Vagina (tissue), 2 donors: Measurements from ENCODE around the gene TK2. TPM values are rescaled to one million over a fixed set of nuclear protein-coding genes. Genes with fewer than 3 reads are reported as not detected.

ENCODE experiments used
- DNase-seq, 2 donors: peaks; one replicate each; pipeline ENCODE4 v3.0.0-alpha.2; 2017; ENCODE audit errors: extremely low spot score in 2 of 2
- H3K27ac ChIP-seq: fragments of 200-600 bp; sonication (generic); one replicate; pipeline ENCODE4 v1.5.1; 2019
- H3K27me3 ChIP-seq: fragments of 200-600 bp; sonication (generic); one replicate; pipeline ENCODE4 v1.5.1; 2019
- H3K36me3 ChIP-seq, 2 donors: fragments of 200-600 bp; sonication (generic); one replicate each; pipeline ENCODE4 v1.5.1; 2017 to 2019
- H3K4me1 ChIP-seq: fragments of 200-600 bp; sonication (generic); one replicate; pipeline ENCODE4 v1.5.1; 2019
- H3K4me3 ChIP-seq, 2 donors: fragments of 200-600 bp; sonication (generic); 1 replicate in 1 of 2; 2 replicates in 1 of 2; pipeline ENCODE4 v1.5.1; 2016 to 2019
- H3K9me3 ChIP-seq: fragments of 200-600 bp; sonication (generic); one replicate; pipeline ENCODE4 v1.5.1; 2019
- POLR2A ChIP-seq, 2 donors: fragments of 450-650 bp; IDR thresholded peaks; one replicate each; pipeline ENCODE4 v1.6.1; 2017; ENCODE audit warnings: antibody characterized with exemption in 2 of 2, mild to moderate bottlenecking in 2 of 2, moderate library complexity in 2 of 2
- POLR2AphosphoS5 ChIP-seq, 2 donors: sonication (generic); formaldehyde crosslinking; IDR thresholded peaks; one replicate each; pipeline ENCODE4 v1.9.0; 2017; ENCODE audit warnings: antibody characterized with exemption in 2 of 2, mild to moderate bottlenecking in 2 of 2, low read depth in 1 of 2; ENCODE audit not compliant: insufficient read depth in 1 of 2
- intact Hi-C: fragments of 100-400 bp; cut with DNase I; formaldehyde crosslinking; loops from one replicate; pipeline ENCODE4 v1.15.1; 2023
- small RNA-seq: library from RNA; depleted of rRNA; stranded (forward); fragments of <200 nt; gene quantifications from one replicate; pipeline ENCODE3, GENCODE V24; 2016
- total RNA-seq: library from RNA; depleted of rRNA; stranded (reverse); fragments of >200 nt; gene quantifications from one replicate; pipeline ENCODE4 v1.2.3, GENCODE V29; 2016
- TF ChIP-seq, protein P1 (sequence below), 3 experiments: fragments of 450-650 bp in 2 of 3; fragments of 200-600 bp in 1 of 3; sonication (generic) in 1 of 3; IDR thresholded peaks; one replicate each; pipeline ENCODE4 v1.5.1; 2017 to 2019; ENCODE audit warnings: antibody characterized with exemption in 3 of 3, mild to moderate bottlenecking in 2 of 3, moderate library complexity in 2 of 3

TK2 gene
- total RNA-seq, 1 donor from 2014 or later, result 43.2 TPM

DNA sequence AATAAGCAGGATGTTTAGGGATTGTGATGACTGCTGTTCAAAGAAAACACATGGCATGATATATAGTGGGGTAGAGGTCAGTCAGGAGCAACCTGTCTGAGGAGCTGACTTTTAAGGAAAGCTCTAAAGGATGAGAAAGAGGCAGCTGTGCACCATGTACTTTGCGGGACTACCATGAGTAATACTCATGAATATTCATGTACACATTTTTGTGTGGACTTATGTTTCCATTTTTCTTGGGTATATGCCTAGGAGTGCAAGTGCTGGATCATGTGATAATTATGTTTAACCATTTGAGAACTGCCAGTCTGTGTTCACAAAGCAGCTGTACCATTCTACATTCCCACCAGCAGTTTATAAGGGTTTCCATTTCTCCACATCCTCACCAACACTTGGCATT, 87.0 kb downstream of the TK2 start:
- TF ChIP-seq POLR2AphosphoS5 (IDR thresholded peaks at IDR 0.05; ENCODE audit: insufficient read depth in 1 of 2, low read depth in 1 of 2), result no peak
- no peak for TF ChIP-seq POLR2A (IDR thresholded peaks at IDR 0.05)
- TF ChIP-seq, protein P1, sequence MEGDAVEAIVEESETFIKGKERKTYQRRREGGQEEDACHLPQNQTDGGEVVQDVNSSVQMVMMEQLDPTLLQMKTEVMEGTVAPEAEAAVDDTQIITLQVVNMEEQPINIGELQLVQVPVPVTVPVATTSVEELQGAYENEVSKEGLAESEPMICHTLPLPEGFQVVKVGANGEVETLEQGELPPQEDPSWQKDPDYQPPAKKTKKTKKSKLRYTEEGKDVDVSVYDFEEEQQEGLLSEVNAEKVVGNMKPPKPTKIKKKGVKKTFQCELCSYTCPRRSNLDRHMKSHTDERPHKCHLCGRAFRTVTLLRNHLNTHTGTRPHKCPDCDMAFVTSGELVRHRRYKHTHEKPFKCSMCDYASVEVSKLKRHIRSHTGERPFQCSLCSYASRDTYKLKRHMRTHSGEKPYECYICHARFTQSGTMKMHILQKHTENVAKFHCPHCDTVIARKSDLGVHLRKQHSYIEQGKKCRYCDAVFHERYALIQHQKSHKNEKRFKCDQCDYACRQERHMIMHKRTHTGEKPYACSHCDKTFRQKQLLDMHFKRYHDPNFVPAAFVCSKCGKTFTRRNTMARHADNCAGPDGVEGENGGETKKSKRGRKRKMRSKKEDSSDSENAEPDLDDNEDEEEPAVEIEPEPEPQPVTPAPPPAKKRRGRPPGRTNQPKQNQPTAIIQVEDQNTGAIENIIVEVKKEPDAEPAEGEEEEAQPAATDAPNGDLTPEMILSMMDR (IDR thresholded peaks at IDR 0.05), result no peak
- no peaks in the 10 kb centered on the region for H3K4me1 ChIP-seq
- DNase-seq, result no peak
- intact Hi-C loops, result no loop called here
- no peaks in the 10 kb centered on the region for H3K27me3 ChIP-seq
- no peak overlapping the region for H3K4me3 ChIP-seq
- H3K27ac ChIP-seq, result no peak overlapping the region
- H3K9me3 ChIP-seq, result peaks cover 5% of the 10 kb centered on the region
- H3K36me3 ChIP-seq, result no peaks in the 10 kb centered on the region

DNA sequence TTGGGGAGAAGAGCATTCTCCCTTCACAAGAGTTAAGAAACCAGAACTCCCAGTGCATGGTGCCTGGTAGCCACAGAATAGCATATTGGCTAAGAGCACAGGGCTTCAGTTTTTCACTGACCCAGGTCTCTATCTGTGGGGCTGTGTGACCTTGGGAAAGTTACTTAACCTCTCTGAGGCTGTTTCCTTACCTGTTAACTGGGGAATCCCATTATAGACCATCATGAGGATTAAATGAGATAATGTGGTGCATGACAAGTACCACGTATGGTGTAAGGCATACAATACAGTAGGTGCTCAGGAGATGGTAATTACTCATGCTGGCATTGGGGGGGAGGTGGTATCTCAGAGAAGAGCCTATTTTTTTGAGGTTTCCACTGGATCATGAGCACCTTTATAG, 89.2 kb downstream of the TK2 start:
- intact Hi-C loops, result no loop called here
- TF ChIP-seq, protein P1 (IDR thresholded peaks at IDR 0.05), result no peak
- no peak for TF ChIP-seq POLR2AphosphoS5 (IDR thresholded peaks at IDR 0.05; ENCODE audit: insufficient read depth in 1 of 2, low read depth in 1 of 2)
- TF ChIP-seq POLR2A (IDR thresholded peaks at IDR 0.05), result no peak
- H3K9me3 ChIP-seq, result no peaks in the 10 kb centered on the region
- DNase-seq, result no peak
- no peak overlapping the region for H3K27ac ChIP-seq
- no peaks in the 10 kb centered on the region for H3K4me1 ChIP-seq
- no peaks in the 10 kb centered on the region for H3K27me3 ChIP-seq
- no peak overlapping the region for H3K4me3 ChIP-seq
- H3K36me3 ChIP-seq, result no peaks in the 10 kb centered on the region

DNA sequence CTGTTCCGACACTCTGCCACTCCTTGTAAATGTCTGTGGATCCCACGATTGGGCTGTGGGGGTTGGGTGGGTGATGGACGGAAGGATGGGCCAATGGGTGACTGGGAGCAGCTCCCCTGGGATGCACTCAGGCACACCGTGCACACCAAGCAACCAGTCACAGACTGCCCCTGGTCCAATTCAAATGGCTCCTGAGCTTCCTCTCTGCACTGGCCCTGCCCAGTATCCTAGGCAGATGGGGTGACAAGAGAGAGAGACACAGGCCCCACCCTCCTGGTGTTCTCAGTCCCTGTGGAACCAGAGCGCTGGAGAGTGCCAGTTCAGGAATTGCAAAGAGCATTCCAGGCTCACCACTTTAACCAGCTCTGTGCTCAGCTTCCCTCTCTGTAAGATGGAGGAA, 90.0 kb downstream of the TK2 start:
- Histone ChIP-seq H3K27ac (no peak overlapping the region), H3K27me3 (no peaks in the 10 kb centered on the region), H3K4me3 (no peak overlapping the region), H3K36me3 (no peaks in the 10 kb centered on the region), H3K4me1 (no peaks in the 10 kb centered on the region), H3K9me3 (no peaks in the 10 kb centered on the region)
- intact Hi-C loops, result no loop called here
- DNase-seq, result no peak
- TF ChIP-seq POLR2AphosphoS5 (IDR thresholded peaks at IDR 0.05; ENCODE audit: insufficient read depth in 1 of 2, low read depth in 1 of 2), result no peak
- no peak for TF ChIP-seq POLR2A (IDR thresholded peaks at IDR 0.05)
- TF ChIP-seq, protein P1 (IDR thresholded peaks at IDR 0.05), result no peak

DNA sequence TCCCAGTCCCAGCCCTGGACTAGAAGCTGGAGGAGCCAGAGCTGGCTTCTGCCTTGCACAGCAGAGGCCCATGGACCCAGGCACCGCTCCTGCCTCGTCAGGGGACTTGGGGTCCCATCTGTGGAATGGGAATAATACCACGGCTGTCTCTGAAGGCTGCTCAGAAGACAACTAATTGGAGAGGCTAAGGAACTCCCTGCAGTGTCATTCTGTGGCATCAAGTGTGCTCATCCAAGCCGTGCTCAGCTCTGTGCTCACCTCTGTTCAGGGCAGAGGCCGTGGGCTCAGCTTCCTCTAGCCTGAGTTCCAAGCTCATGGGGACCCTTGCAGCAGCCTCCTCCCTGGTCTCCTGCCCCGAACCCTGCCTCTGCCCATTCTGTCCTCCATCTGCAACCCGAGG, 91.1 kb downstream of the TK2 start:
- intact Hi-C loops, result no loop called here
- Histone ChIP-seq H3K36me3 (no peaks in the 10 kb centered on the region), H3K27me3 (no peaks in the 10 kb centered on the region), H3K4me3 (no peak overlapping the region), H3K9me3 (no peaks in the 10 kb centered on the region), H3K27ac (no peak overlapping the region), H3K4me1 (no peaks in the 10 kb centered on the region)
- no peak for TF ChIP-seq POLR2AphosphoS5 (IDR thresholded peaks at IDR 0.05; ENCODE audit: insufficient read depth in 1 of 2, low read depth in 1 of 2)
- TF ChIP-seq, protein P1 (IDR thresholded peaks at IDR 0.05), result no peak
- TF ChIP-seq POLR2A (IDR thresholded peaks at IDR 0.05), result no peak
- no peak for DNase-seq

DNA sequence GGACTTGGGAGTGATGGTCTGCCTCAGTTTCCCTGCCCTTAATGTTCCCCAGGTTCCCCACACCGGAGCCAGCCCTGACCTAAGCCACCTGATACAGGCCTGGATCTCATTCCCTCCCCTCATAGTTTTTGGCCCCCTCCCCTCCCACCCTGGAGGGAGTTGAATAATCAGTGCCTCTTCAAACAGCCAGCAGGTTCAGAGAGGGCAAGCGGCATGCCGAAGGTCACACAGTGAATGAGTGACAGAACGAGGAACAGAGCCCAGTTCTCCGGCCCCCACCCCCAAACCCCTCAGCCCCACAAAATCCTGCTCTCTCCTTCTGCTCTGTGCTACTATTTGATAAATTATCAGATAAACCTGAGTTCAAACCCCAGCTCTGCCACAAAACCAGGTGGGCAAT, 91.6 kb downstream of the TK2 start:
- DNase-seq, result no peak
- H3K9me3 ChIP-seq, result no peaks in the 10 kb centered on the region
- no peaks in the 10 kb centered on the region for H3K27me3 ChIP-seq
- no peaks in the 10 kb centered on the region for H3K4me1 ChIP-seq
- H3K27ac ChIP-seq, result no peak overlapping the region
- no peaks in the 10 kb centered on the region for H3K36me3 ChIP-seq
- no peak overlapping the region for H3K4me3 ChIP-seq
- TF ChIP-seq POLR2AphosphoS5 (IDR thresholded peaks at IDR 0.05; ENCODE audit: insufficient read depth in 1 of 2, low read depth in 1 of 2), result no peak
- TF ChIP-seq, protein P1 (IDR thresholded peaks at IDR 0.05), result no peak
- TF ChIP-seq POLR2A (IDR thresholded peaks at IDR 0.05), result no peak
- intact Hi-C loops, result no loop called here

Small RNAs within 50 kb of the gene (small RNA-seq; reads per million reads assigned to genes)
- gene CKLF-CMTM1, result not detected

Other genes starting within 250 kb of the TK2 start
- 38.3 TPM for gene CDH5, start 183.4 kb downstream of the TK2 start, total RNA-seq
- not detected for gene BEAN1, start 122.8 kb downstream of the TK2 start, total RNA-seq
- 52.3 TPM for gene CKLF, start 2.5 kb upstream of the TK2 start, total RNA-seq
- gene CMTM1, start 16.3 kb upstream of the TK2 start, total RNA-seq, result not detected
- not detected for gene CMTM2, start 29.3 kb upstream of the TK2 start, total RNA-seq
- 47.9 TPM for gene CMTM3, start 54.6 kb upstream of the TK2 start, total RNA-seq
- gene CMTM4, start 146.6 kb upstream of the TK2 start, total RNA-seq, result 15.7 TPM
- 149 TPM for gene DYNC1LI2, start 201.5 kb upstream of the TK2 start, total RNA-seq